ENCODE measurements around the gene NKAPL.
A peak's percentile ranks its signal among the peaks of the same experiment; 100 is the strongest.

- TF ChIP-seq POLR2AphosphoS5 (IDR thresholded peaks at IDR 0.05; ENCODE audit: low read depth, low read length) (no peak), SIN3A (IDR thresholded peaks at IDR 0.05; ENCODE audit: borderline replicate concordance, insufficient read depth, low read length) (peak; percentile 29; the same call in 1 of the 2 replicates)
These were observed 46.4 kb upstream of the NKAPL start for GRCh38 chr6:28212510-28213212.

Measured in PFSK-1 (cell line).